Astrocyte (in vitro differentiated cells and primary cell): ENCODE results near the gene MAFF. TPM values are rescaled to one million over a fixed set of nuclear protein-coding genes. Genes with fewer than 3 reads are reported as not detected.

ENCODE experiments used
- DNase-seq: peaks from one replicate; pipeline ENCODE4 v3.0.0-alpha.2; 2010; ENCODE audit warnings: low read depth
- FAIRE-seq: peaks from 2 replicates; lab custom pipeline; 2011; peaks lifted over from hg19 to GRCh38; lab: Jason Lieb, UNC
- H2AFZ ChIP-seq: 2 replicates; pipeline ENCODE4 v1.6.0; 2012; ENCODE audit warnings: low read depth, low read length, inconsistent platforms
- H3K27ac ChIP-seq: 2 replicates; pipeline ENCODE4 v1.5.1; 2011; ENCODE audit warnings: low read depth, low read length, inconsistent platforms
- H3K27me3 ChIP-seq: 2 replicates; pipeline ENCODE4 v1.6.0; 2011; ENCODE audit warnings: low read length, inconsistent platforms; ENCODE audit not compliant: insufficient read depth
- H3K36me3 ChIP-seq: 2 replicates; pipeline ENCODE4 v1.5.1; 2011; ENCODE audit warnings: low read length, inconsistent platforms; ENCODE audit not compliant: insufficient read depth
- H3K4me1 ChIP-seq: 2 replicates; pipeline ENCODE4 v1.5.1; 2011; ENCODE audit warnings: low read length, inconsistent platforms; ENCODE audit not compliant: insufficient read depth
- H3K4me2 ChIP-seq: 2 replicates; pipeline ENCODE4 v1.6.0; 2012; ENCODE audit warnings: low read length, inconsistent platforms
- H3K4me3 ChIP-seq: 2 replicates; pipeline ENCODE4 v1.5.1; 2011; ENCODE audit warnings: low read depth, mild to moderate bottlenecking, low read length, inconsistent platforms; ENCODE audit not compliant: insufficient read depth
- H3K79me2 ChIP-seq: 2 replicates; pipeline ENCODE4 v1.6.0; 2012; ENCODE audit warnings: mild to moderate bottlenecking, low read length, inconsistent platforms; ENCODE audit not compliant: insufficient read depth
- H3K9ac ChIP-seq: 2 replicates; pipeline ENCODE4 v1.6.0; 2012; ENCODE audit warnings: mild to moderate bottlenecking, low read length, inconsistent platforms
- H3K9me3 ChIP-seq: 2 replicates; pipeline ENCODE4 v1.5.1; 2012; ENCODE audit warnings: low read depth, mild to moderate bottlenecking, low read length, inconsistent platforms; ENCODE audit not compliant: insufficient read depth
- H4K20me1 ChIP-seq: 2 replicates; pipeline ENCODE4 v1.6.0; 2012; ENCODE audit warnings: low read length, inconsistent platforms; ENCODE audit not compliant: insufficient read depth
- H3K27ac Mint-ChIP-seq: one replicate; pipeline ENCODE4 v1.8.0; 2021; ENCODE audit warnings: mild to moderate bottlenecking, mixed read lengths; ENCODE audit not compliant: unreplicated experiment
- H3K27me3 Mint-ChIP-seq: one replicate; pipeline ENCODE4 v1.8.0; 2021; ENCODE audit warnings: low read depth, mixed read lengths; ENCODE audit not compliant: unreplicated experiment
- H3K36me3 Mint-ChIP-seq: one replicate; pipeline ENCODE4 v1.8.0; 2021; ENCODE audit warnings: low read depth, mixed read lengths; ENCODE audit not compliant: unreplicated experiment
- H3K4me1 Mint-ChIP-seq: one replicate; pipeline ENCODE4 v1.8.0; 2021; ENCODE audit warnings: low read depth, mixed read lengths; ENCODE audit not compliant: unreplicated experiment
- H3K4me3 Mint-ChIP-seq: one replicate; pipeline ENCODE4 v1.8.0; 2021; ENCODE audit warnings: mild to moderate bottlenecking, moderate library complexity, mixed read lengths; ENCODE audit not compliant: unreplicated experiment
- H3K9me3 Mint-ChIP-seq: one replicate; pipeline ENCODE4 v1.8.0; 2021; ENCODE audit warnings: mild to moderate bottlenecking, mixed read lengths; ENCODE audit not compliant: unreplicated experiment
- EZH2 ChIP-seq: IDR thresholded peaks from 2 replicates; pipeline ENCODE4 v1.6.1; 2012; ENCODE audit warnings: mild to moderate bottlenecking, low read length, inconsistent platforms; ENCODE audit not compliant: insufficient read depth
- total RNA-seq: library from RNA; stranded (reverse); gene quantifications from 2 replicates; pipeline ENCODE4 v1.2.1, GENCODE V29; 2021
- TF ChIP-seq, protein P1 (sequence below): IDR thresholded peaks from 2 replicates; pipeline ENCODE4 v1.5.1; 2011; ENCODE audit warnings: low read depth, mild to moderate bottlenecking, inconsistent platforms, low read length, moderate library complexity; ENCODE audit not compliant: insufficient read depth

The MAFF gene
- total RNA-seq, 1 donor from 2014 or later, result 18.2 TPM

DNA sequence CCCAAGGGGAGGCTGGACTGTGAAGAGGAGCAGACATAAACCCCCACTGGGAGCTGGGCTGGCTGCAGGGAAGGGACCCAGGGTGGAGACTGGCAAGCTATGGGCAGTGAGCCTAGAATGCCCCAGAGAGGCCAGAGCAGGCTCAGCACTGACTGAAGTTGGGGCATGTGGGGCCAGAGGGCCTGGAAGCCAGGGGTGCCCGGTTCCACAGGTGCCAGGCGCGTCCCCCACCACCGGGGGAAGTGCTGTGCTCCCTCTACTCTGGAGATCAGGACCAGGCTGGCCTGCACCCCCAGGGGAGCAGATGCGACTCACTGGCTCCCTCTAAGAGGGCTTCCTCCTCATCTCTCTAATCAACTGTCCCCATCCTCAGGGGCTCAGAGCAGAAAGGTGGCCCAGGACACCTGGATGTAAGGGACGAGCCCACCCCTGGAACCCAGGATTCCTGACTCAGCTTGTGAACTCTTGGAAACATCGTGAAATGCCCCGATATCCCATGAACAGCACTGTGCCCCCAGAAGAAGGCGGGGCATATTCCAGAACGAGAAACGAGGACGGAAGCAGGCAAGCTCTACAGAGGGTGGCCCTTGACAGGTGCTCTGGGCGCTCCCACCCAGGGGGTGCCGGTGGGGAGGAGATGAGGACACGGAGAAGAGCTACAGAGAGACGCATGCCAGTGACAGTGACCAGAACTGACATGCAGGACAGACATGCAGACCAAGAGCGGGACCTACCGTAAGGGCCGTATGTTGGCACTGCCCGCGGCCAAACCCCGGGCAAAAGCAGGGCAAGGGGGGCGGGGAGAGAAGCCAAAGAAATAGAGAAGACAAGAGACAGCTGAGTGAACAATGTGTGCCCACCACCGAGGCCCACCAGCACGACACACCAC, 20.4 kb downstream of the MAFF start:
- Histone ChIP-seq H2AFZ (no peak overlapping the region), H3K79me2 (no peaks in the 10 kb centered on the region), H3K9ac (no peak overlapping the region), H3K9me3 (no peaks in the 10 kb centered on the region), H3K4me2 (no peak overlapping the region), H3K36me3 (peaks cover 10% of the 10 kb centered on the region), H3K27ac (no peak overlapping the region), H3K4me3 (no peak overlapping the region), H4K20me1 (no peaks in the 10 kb centered on the region), H3K4me1 (peaks cover 27% of the 10 kb centered on the region), H3K27me3 (no peaks in the 10 kb centered on the region)
- Mint-ChIP-seq H3K36me3 (peaks cover 11% of the 10 kb centered on the region), H3K4me1 (peaks cover 28% of the 10 kb centered on the region), H3K9me3 (no peaks in the 10 kb centered on the region), H3K27me3 (no peaks in the 10 kb centered on the region), H3K4me3 (no peak overlapping the region), H3K27ac (no peak overlapping the region)
- TF ChIP-seq, protein P1, sequence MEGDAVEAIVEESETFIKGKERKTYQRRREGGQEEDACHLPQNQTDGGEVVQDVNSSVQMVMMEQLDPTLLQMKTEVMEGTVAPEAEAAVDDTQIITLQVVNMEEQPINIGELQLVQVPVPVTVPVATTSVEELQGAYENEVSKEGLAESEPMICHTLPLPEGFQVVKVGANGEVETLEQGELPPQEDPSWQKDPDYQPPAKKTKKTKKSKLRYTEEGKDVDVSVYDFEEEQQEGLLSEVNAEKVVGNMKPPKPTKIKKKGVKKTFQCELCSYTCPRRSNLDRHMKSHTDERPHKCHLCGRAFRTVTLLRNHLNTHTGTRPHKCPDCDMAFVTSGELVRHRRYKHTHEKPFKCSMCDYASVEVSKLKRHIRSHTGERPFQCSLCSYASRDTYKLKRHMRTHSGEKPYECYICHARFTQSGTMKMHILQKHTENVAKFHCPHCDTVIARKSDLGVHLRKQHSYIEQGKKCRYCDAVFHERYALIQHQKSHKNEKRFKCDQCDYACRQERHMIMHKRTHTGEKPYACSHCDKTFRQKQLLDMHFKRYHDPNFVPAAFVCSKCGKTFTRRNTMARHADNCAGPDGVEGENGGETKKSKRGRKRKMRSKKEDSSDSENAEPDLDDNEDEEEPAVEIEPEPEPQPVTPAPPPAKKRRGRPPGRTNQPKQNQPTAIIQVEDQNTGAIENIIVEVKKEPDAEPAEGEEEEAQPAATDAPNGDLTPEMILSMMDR, result no peak
- DNase-seq (no peak), FAIRE-seq (no peak)

DNA sequence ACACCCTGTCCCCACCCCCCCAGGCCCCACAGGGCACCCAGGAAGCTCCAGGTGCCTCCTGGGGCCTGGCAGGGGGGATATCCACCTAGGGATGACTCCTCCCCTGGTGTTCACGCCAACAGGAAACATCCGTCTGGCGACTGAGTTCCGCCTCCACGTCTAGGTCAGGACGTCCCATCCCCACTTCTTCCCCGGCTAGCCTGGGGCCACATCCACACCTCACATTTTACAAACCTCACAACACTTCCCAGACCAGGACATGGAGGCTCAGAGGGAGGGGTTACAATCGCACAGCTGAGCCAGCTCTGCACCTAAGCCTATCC, 21.0 kb downstream of the MAFF start:
- no peaks in the 10 kb centered on the region for H3K27me3 ChIP-seq
- no peaks in the 10 kb centered on the region for H3K9me3 Mint-ChIP-seq
- H3K4me1 Mint-ChIP-seq, result peaks cover 25% of the 10 kb centered on the region
- H3K4me3 Mint-ChIP-seq, result no peak overlapping the region
- TF ChIP-seq, protein P1, result no peak
- no peak for TF ChIP-seq EZH2
- peaks cover 10% of the 10 kb centered on the region for H3K36me3 ChIP-seq
- H3K27me3 Mint-ChIP-seq, result no peaks in the 10 kb centered on the region
- H3K4me2 ChIP-seq, result no peak overlapping the region
- no peak overlapping the region for H3K4me3 ChIP-seq
- H2AFZ ChIP-seq, result no peak overlapping the region
- H3K9me3 ChIP-seq, result no peaks in the 10 kb centered on the region
- H3K9ac ChIP-seq, result no peak overlapping the region
- no peak for DNase-seq
- H3K36me3 Mint-ChIP-seq, result peaks cover 12% of the 10 kb centered on the region
- peaks cover 24% of the 10 kb centered on the region for H3K4me1 ChIP-seq
- H3K27ac ChIP-seq, result no peak overlapping the region
- H4K20me1 ChIP-seq, result no peaks in the 10 kb centered on the region
- no peak overlapping the region for H3K27ac Mint-ChIP-seq
- no peaks in the 10 kb centered on the region for H3K79me2 ChIP-seq
- no peak for FAIRE-seq
